ENCODE measurements around the gene GSTM1.
A peak's percentile ranks its signal among the peaks of the same experiment; 100 is the strongest.
"Not testable (repeated sequence)": the region's sequence is repeated elsewhere in the genome, so short reads cannot be mapped to it uniquely, and the experiment has no call there.

Gene GSTM1

DNA sequence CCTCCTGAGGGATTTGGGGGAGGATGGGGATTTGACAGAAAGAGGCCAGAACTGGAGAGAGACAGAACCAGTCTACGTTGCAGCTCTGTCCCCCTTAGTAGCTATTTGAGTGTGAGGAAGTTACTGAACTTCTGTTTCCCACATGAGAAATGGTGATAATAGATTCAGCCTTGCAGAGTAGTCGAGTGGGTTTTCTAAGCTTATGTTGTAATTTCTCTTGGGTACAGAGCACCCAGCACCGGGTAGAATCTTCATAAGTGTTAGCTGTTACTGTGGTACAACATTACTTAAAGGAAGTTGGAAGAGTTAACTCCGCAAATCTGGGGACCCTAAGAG lies 27.0 kb upstream of the GSTM1 start:
- DNase-seq = not testable (repeated sequence)

DNA sequence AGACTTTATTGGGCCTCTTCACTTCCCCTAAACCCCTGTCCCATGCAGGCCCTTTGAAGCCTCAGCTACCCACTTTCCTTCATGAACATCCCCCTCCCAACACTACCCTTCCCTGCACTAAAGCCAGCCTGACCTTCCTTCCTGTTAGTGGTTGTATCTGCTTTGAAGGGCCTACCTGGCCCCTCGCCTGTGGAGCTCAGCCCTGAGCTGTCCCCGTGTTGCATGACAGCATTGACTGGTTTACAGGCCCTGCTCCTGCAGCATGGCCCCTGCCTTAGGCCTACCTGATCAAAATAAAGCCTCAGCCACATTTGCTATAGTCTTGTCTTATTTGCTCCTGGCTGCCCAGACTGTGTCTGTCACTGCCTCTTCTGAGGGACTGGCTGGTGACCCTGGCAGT lies 26.2 kb upstream of the GSTM1 start:
- DNase-seq = no peak

GRCh38 chr1:109664671-109665070 lies 22.9 kb upstream of the GSTM1 start:
- DNase-seq = no peak

GRCh38 chr1:109667452-109668122 lies 20.0 kb upstream of the GSTM1 start, which contains the start of gene GSTM2:
Gene GSTM2 (plus strand): TSS chr1:109668057. CDS start chr1:109668116, 59 bp downstream.
- peak; percentile 89 for DNase-seq

DNA sequence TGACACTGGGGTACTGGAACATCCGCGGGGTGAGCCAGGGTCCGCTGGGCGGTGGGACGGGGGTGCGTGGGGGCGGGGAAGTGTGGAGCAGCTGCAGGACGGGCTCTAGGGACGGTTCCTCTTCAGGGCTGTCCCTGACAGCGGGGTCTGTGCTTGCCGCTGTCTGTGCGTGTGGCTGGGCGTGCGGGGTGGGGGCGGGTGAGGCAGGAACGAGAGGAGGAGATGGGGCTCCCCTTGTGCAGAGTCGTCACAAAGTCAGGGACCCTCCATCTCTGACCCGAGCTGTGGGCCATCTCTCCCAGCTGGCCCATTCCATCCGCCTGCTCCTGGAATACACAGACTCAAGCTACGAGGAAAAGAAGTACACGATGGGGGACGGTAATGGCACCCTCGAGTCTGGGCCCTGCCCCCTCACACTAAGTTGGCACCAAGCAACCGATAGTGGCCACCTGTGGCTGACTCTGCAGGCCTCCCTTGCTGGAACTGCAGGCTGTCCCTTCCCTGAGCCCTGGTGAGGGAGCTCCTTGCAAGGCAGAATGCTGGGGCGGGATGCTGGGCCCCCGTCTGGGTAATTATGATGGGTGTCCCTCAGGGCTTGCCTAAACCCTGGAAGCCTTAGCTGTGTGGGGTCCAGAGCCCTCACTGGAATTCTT lies 19.4 kb upstream of the GSTM1 start:
- no peak for DNase-seq

- no peak for DNase-seq
Observed at GRCh38 chr1:109669246-109669948, 18.2 kb upstream of the GSTM1 start.

- DNase-seq = not testable (repeated sequence)
Observed at GRCh38 chr1:109669949-109670302, 17.7 kb upstream of the GSTM1 start.

DNA sequence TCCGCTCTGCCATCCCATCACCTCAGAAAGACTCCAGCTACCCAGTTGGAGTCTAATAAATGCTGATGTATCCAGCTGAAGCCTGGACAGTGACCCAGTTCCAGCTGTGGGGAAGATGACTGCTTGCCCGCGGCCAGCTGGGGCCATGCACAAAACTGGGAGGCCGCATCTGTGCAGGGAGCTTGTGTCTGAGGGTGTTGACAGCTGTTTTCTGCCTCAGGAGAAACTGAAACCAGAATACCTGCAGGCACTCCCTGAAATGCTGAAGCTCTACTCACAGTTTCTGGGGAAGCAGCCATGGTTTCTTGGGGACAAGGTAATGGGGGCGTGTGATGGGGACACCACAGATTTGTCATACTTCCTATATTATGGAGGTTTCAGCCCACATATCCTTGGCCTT lies 16.6 kb upstream of the GSTM1 start:
- no peak for DNase-seq

DNA sequence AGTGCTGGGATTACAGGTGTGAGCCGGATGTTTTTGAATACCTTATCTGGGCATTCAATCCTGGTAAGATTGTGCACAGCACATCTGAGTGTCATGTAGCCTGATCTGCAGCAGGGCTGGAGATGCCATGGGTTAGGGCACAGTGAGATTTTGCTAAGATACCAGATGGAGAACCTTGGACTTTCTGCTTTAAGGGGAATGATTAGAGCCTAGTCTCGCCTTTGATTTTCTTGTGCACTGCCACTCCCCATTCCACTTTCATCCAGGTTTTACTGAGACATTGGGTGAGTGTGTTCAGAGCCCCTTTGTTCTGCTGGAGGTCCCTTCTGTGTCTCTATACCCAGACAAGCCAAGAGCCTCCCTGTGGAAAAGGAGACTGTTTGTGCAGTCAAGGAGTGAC lies 13.8 kb upstream of the GSTM1 start:
- not testable (repeated sequence) for DNase-seq

GRCh38 chr1:109676683-109677381 lies 10.8 kb upstream of the GSTM1 start:
- DNase-seq = not testable (repeated sequence)

DNA sequence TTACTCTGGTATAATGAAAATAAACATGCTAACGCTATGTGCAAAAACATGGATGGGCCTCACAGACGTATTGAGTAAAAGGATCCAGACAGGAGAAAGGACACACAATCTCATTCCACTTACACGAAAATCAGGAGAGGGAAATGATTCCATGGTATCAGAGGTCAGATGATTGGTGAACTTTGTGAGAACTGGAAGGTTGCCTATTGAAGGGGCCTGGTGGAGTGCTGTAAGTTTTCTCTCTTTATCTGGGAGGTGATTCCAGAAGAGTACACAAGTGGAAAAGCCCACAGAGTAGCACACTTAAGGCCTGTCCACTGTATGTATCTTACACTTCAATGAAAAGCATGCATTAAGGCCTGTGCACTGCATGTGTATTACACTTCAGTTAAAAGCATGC lies 10.2 kb upstream of the GSTM1 start:
- DNase-seq = no peak

GRCh38 chr1:109678637-109679036 lies 9.0 kb upstream of the GSTM1 start:
- DNase-seq = not testable (repeated sequence)

DNA sequence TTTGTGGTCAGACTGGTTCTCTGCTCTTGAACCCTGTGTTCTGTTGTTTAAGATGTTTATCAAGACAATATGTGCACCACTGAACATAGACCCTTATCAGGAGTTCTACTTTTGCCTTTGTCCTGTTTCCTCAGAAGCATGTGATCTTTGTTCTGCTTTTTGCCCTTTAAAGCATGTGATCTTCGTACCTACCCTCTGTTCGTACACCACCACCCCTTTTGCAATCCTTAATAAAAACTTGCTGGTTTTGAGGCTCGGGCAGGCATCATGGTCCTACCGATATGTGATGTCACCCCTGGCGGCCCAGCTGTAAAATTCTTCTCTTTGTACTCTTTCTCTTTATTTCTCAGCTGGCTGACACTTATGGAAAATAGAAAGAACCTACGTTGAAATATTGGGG lies 2.8 kb upstream of the GSTM1 start:
- DNase-seq = not testable (repeated sequence)

DNA sequence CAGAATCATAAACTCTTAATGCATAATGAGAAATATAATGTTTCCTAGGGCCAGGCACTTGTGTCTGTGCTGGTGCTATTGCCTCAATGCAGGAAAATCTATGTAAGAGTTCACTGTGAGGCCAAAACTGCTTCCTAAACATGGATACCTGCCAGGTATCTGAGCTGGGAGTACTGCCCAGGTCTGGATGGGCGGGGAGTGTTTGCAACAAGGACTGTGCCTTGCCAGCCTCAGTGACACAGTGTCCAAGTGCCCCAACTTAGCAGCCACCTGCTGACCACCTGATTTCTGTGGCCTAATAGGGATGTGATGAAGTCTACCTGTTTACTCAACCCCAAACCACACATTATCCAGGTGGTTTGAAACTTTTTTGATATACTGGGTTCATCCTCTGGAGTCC lies 2.2 kb upstream of the GSTM1 start:
- not testable (repeated sequence) for DNase-seq

DNA sequence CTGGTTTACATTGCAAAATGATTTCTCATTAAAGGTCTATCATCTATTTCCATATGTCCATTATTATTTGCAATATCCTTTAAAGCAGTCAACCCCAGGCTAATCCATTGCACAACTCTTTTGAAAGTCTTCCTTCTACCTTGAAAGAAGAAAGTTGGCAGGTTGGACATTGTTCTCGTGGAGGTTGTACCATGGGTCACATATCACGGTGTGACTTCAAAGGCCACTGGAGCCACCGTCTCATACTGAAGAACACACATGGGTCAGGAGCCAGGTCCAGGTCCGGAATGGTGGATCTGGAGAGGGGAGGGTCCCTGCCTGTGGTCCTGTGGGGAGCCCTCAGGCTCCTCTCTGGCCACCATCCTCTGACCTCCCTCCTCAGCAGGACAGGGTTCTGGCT lies 1.7 kb upstream of the GSTM1 start:
- DNase-seq = not testable (repeated sequence)

- not testable (repeated sequence) for DNase-seq
Observed at GRCh38 chr1:109687109-109687508, 508 bp upstream of the GSTM1 start.

DNA sequence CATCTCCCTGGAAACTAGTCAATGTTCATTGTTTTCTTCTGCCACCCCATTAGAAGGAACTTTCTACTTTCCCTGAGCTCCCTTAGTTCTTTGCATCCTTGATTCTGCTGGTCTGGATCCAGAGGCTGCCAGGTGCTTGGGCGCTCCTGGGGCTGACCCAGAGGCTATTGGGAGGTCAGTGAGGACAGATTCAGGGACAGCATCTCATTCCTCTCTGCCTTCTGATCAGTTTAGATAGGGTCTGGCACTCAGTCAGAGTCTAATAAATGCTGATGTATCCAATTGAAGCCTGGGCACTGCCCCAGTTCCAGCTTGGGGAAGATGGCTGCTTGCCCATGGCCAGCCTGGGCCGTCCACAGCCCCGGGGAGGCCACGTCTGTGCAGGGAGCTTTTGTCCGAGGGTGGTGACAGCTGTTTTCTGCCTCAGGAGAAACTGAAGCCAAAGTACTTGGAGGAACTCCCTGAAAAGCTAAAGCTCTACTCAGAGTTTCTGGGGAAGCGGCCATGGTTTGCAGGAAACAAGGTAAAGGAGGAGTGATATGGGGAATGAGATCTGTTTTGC lies 2.3 kb downstream of the GSTM1 start:
- no peak for DNase-seq

- no peak for DNase-seq
Observed at GRCh38 chr1:109691759-109692158, 4.1 kb downstream of the GSTM1 start.

GRCh38 chr1:109694400-109694799 lies 6.8 kb downstream of the GSTM1 start:
- not testable (repeated sequence) for DNase-seq

GRCh38 chr1:109695138-109695537 lies 7.5 kb downstream of the GSTM1 start:
- not testable (repeated sequence) for DNase-seq

DNA sequence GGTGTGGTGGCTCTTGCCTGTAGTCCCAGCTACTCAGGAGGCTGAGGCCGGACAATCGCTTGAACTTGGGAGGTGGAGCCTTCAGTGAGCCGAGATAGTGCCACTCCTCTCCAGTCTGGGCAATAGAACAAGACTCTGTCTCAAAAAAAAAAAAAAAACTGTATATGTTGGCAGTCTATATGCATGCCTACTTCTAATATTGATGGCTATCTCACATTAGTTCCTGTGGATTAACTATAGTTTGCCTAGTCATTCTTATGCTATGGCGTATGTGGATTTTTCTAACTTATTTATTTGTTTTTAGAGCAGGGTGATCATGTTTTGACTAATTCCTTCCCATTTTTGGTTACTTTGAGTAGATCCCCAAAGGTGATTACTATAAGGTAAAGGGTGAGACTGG lies 9.4 kb downstream of the GSTM1 start:
- DNase-seq = no peak

- DNase-seq = not testable (repeated sequence)
Observed at GRCh38 chr1:109697861-109698260, 10.2 kb downstream of the GSTM1 start.

DNA sequence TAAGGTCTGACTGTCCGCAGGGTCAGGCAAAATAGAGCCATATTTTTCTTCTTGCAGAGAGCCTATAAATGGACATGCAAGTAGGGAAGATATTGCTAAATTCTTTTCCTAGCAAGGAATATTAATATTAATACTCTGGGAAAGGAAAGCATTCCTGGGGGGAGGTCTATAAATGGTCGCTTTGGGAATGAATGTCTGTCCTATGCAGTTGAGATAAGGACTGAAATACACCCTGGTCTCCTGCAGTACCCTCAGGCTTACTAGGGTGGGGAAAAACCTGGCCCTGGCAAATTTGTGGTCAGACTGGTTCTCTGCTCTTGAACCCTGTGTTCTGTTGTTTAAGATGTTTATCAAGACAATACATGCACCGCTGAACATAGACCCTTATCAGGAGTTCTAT lies 15.3 kb downstream of the GSTM1 start:
- not testable (repeated sequence) for DNase-seq
